Endothelial cell of umbilical vein (primary cell): ENCODE results near the gene SIGLEC15.

Source experiments
- CTCF ChIP-seq, 2 donors: IDR thresholded peaks; 1 replicate in 1 of 2; 2 replicates in 1 of 2; pipeline ENCODE4 v1.5.1; 2011; ENCODE audit warnings: low read length in 2 of 2, mild to moderate bottlenecking in 2 of 2, moderate library complexity in 2 of 2, control low read depth in 1 of 2, inconsistent platforms in 1 of 2, low read depth in 1 of 2; ENCODE audit not compliant: insufficient read depth in 1 of 2; ENCODE audit errors: extremely low read depth in 1 of 2
- EZH2 ChIP-seq: IDR thresholded peaks from 2 replicates; pipeline ENCODE4 v1.6.1; 2012; ENCODE audit warnings: borderline replicate concordance, low read depth, mild to moderate bottlenecking, moderate library complexity, low read length, inconsistent platforms; ENCODE audit not compliant: severe bottlenecking
- POLR2A ChIP-seq: IDR thresholded peaks from 2 replicates; pipeline ENCODE4 v1.6.1; 2012; ENCODE audit warnings: low read depth, mild to moderate bottlenecking, control low read depth, low read length
- POLR2AphosphoS5 ChIP-seq: IDR thresholded peaks from 2 replicates; pipeline ENCODE4 v1.6.1; 2012; ENCODE audit warnings: low read depth, mild to moderate bottlenecking, control low read depth, low read length, moderate library complexity; ENCODE audit not compliant: insufficient read depth

- TF ChIP-seq CTCF (IDR thresholded peaks at IDR 0.05; ENCODE audit: extremely low read depth in 1 of 2, insufficient read depth in 1 of 2, low read depth in 1 of 2, low read length in 2 of 2) (peak; percentile 37 to 52), POLR2A (no peak), EZH2 (no peak), POLR2AphosphoS5 (no peak)
These were observed 12.0 kb downstream of the SIGLEC15 start for GRCh38 chr18:45837283-45838070.
